DND-41 (cell line): ENCODE measurements around the gene TRIM33.
"Not testable (repeated sequence)": the region's sequence is repeated elsewhere in the genome, so short reads cannot be mapped to it uniquely, and the experiment has no call there.

Source experiments
- ATAC-seq: fragments of 200-7000 bp; cut with Tn5 transposase; 3 replicates; pipeline ENCODE4 v1.9.1; 2021; ENCODE audit warnings: low read depth; ENCODE audit not compliant: insufficient read depth
- DNase-seq: peaks from one replicate; pipeline ENCODE4 v3.0.0-alpha.2; 2020
- H2AFZ ChIP-seq: 2 replicates; pipeline ENCODE4 v1.6.0; 2012; ENCODE audit warnings: low read depth, low read length
- H3K27ac ChIP-seq: 2 replicates; pipeline ENCODE4 v1.5.1; 2012; ENCODE audit warnings: low read length, inconsistent platforms
- H3K27me3 ChIP-seq: fragments of 200-600 bp; sonication (generic); 2 replicates; pipeline ENCODE4 v1.6.0; 2012; ENCODE audit warnings: low read length, mild to moderate bottlenecking, inconsistent platforms; ENCODE audit not compliant: insufficient read depth, poor library complexity
- H3K36me3 ChIP-seq: 2 replicates; pipeline ENCODE4 v1.5.1; 2012; ENCODE audit warnings: low read length, inconsistent platforms; ENCODE audit not compliant: insufficient read depth
- H3K4me1 ChIP-seq: 2 replicates; pipeline ENCODE4 v1.5.1; 2012; ENCODE audit warnings: mild to moderate bottlenecking, low read length; ENCODE audit not compliant: insufficient read depth
- H3K4me2 ChIP-seq: 2 replicates; pipeline ENCODE4 v1.6.0; 2012; ENCODE audit warnings: mild to moderate bottlenecking, moderate library complexity, low read length, inconsistent platforms; ENCODE audit not compliant: insufficient read depth
- H3K4me3 ChIP-seq, 2 experiments: fragments of 200-600 bp in 1 of 2; shearing (Covaris generic) in 1 of 2; 2 replicates each; pipeline ENCODE4 v1.5.1; 2012 to 2016; ENCODE audit warnings: inconsistent platforms in 2 of 2, low read length in 2 of 2, mild to moderate bottlenecking in 2 of 2, low read depth in 1 of 2, moderate library complexity in 1 of 2
- H3K79me2 ChIP-seq: 2 replicates; pipeline ENCODE4 v1.6.0; 2012; ENCODE audit warnings: low read length, inconsistent platforms; ENCODE audit not compliant: insufficient read depth
- H3K9ac ChIP-seq: 2 replicates; pipeline ENCODE4 v1.6.0; 2012; ENCODE audit warnings: low read depth, mild to moderate bottlenecking, inconsistent platforms, low read length, moderate library complexity
- H3K9me3 ChIP-seq: 2 replicates; pipeline ENCODE4 v1.5.1; 2012; ENCODE audit warnings: low read length, moderate library complexity, mild to moderate bottlenecking, inconsistent platforms; ENCODE audit not compliant: insufficient read depth, severe bottlenecking
- H4K20me1 ChIP-seq: 2 replicates; pipeline ENCODE4 v1.6.0; 2012; ENCODE audit warnings: low read length; ENCODE audit not compliant: insufficient read depth
- CTCF ChIP-seq: IDR thresholded peaks from 2 replicates; pipeline ENCODE4 v1.5.1; 2012; ENCODE audit warnings: borderline replicate concordance, low read length, moderate library complexity, mild to moderate bottlenecking; ENCODE audit not compliant: poor library complexity, severe bottlenecking; ENCODE audit errors: extremely low read depth
- EZH2 ChIP-seq: IDR thresholded peaks from 3 replicates; pipeline ENCODE4 v1.6.1; 2012; ENCODE audit warnings: borderline replicate concordance, low read depth, mild to moderate bottlenecking, moderate library complexity, low read length, inconsistent platforms; ENCODE audit not compliant: severe bottlenecking

The TRIM33 gene

GRCh38 chr1:114427612-114428011, 83.4 kb downstream of the TRIM33 start:
- peaks cover 4% of the 10 kb centered on the region; the same call in 1 of the 2 replicates for H3K79me2 ChIP-seq
- H3K27me3 ChIP-seq: no peaks in the 10 kb centered on the region
- H3K27ac ChIP-seq: no peak overlapping the region
- no peaks in the 10 kb centered on the region for H4K20me1 ChIP-seq
- no peak for ATAC-seq
- no peak overlapping the region for H3K4me3 ChIP-seq
- DNase-seq: no peak
- TF ChIP-seq EZH2: no peak
- no peak for TF ChIP-seq CTCF
- no peaks in the 10 kb centered on the region for H3K4me1 ChIP-seq
- H3K9me3 ChIP-seq: no peaks in the 10 kb centered on the region
- H3K9ac ChIP-seq: no peak overlapping the region
- peaks cover 79% of the 10 kb centered on the region for H3K36me3 ChIP-seq
- H3K4me2 ChIP-seq: no peak overlapping the region
- H2AFZ ChIP-seq: no peak overlapping the region

- Histone ChIP-seq H3K79me2 (peaks cover 4% of the 10 kb centered on the region; the same call in 1 of the 2 replicates), H4K20me1 (0 out of 2 replicates have a peak, but pooled peaks cover 3% of the 10 kb centered on the region), H3K4me1 (no peaks in the 10 kb centered on the region), H3K27ac (no peak overlapping the region), H3K4me3 (no peak overlapping the region), H3K9me3 (no peaks in the 10 kb centered on the region), H3K4me2 (no peak overlapping the region), H3K9ac (no peak overlapping the region), H3K36me3 (peaks cover 90% of the 10 kb centered on the region), H2AFZ (no peak overlapping the region), H3K27me3 (no peaks in the 10 kb centered on the region)
- no peak for DNase-seq
- ATAC-seq: no peak
- TF ChIP-seq CTCF: no peak
- no peak for TF ChIP-seq EZH2
These were observed 87.5 kb downstream of the TRIM33 start for GRCh38 chr1:114423455-114423854.

GRCh38 chr1:114418948-114419347, 92.1 kb downstream of the TRIM33 start:
- not testable (repeated sequence) for H2AFZ ChIP-seq, ATAC-seq, H3K4me2 ChIP-seq, H3K27ac ChIP-seq, H3K27me3 ChIP-seq, H3K4me1 ChIP-seq, H3K9me3 ChIP-seq, H3K9ac ChIP-seq, H3K4me3 ChIP-seq, H3K79me2 ChIP-seq, H4K20me1 ChIP-seq, DNase-seq
- peaks cover 89% of the 10 kb centered on the region for H3K36me3 ChIP-seq

GRCh38 chr1:114397601-114398000, 113.4 kb downstream of the TRIM33 start:
- no peak for ATAC-seq
- Histone ChIP-seq H3K9ac (no peak overlapping the region), H3K36me3 (peaks cover 79% of the 10 kb centered on the region), H3K4me3 (no peak overlapping the region), H3K9me3 (no peaks in the 10 kb centered on the region), H2AFZ (no peak overlapping the region), H3K4me1 (no peaks in the 10 kb centered on the region), H3K27ac (no peak overlapping the region), H3K4me2 (no peak overlapping the region), H3K79me2 (no peaks in the 10 kb centered on the region), H4K20me1 (no peaks in the 10 kb centered on the region; the same call in 1 of the 2 replicates), H3K27me3 (no peaks in the 10 kb centered on the region)
- DNase-seq: no peak
- no peak for TF ChIP-seq CTCF
- no peak for TF ChIP-seq EZH2
